SH-SY5Y (cell line): Measurements from ENCODE around the gene ELK3.

Experiments used
- GATA2 ChIP-seq: IDR thresholded peaks from 2 replicates; pipeline ENCODE4 v1.6.1; 2011; ENCODE audit warnings: mild to moderate bottlenecking, low read depth, low read length
- GATA3 ChIP-seq: IDR thresholded peaks from 2 replicates; pipeline ENCODE4 v1.6.1; 2011; ENCODE audit warnings: low read depth, mild to moderate bottlenecking, low read length, moderate library complexity

- TF ChIP-seq GATA2 = no peak
- no peak for TF ChIP-seq GATA3
Measured at GRCh38 chr12:96170762-96171161, 23.4 kb upstream of the ELK3 start.
